GM19452 (cell line): ENCODE results near the gene HOXC5.
"Not testable (repeated sequence)": the region's sequence is repeated elsewhere in the genome, so short reads cannot be mapped to it uniquely, and the experiment has no call there.

ENCODE experiments used
- ATAC-seq: cut with Tn5 transposase; IDR thresholded peaks from one replicate; pipeline ENCODE4 v1.9.1; 2021; ENCODE audit not compliant: unreplicated experiment

The HOXC5 gene

GRCh38 chr12:54060174-54060974 is 27.5 kb downstream of the HOXC5 start:
- ATAC-seq: no peak

- ATAC-seq: no peak
These were observed 28.3 kb downstream of the HOXC5 start for GRCh38 chr12:54060975-54061778.

DNA sequence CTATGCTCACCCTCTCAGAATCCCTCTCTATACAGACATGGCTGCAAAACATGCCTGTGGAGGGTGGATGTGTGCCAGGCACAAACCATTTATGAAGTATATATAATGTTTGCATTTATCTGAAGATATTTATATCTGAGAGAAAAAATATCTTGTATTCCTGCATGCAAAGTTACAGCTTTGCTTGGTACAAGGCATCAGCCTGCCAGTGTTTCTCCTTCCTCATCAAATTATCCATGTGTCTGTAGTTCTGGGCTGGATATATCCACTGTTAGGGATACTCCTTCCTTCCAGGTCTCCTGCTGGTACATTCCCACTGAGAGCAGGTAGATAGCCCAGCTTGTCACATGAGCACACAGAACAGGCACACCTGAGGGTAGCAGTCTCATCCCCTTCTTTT is 32.8 kb downstream of the HOXC5 start:
- ATAC-seq: no peak

DNA sequence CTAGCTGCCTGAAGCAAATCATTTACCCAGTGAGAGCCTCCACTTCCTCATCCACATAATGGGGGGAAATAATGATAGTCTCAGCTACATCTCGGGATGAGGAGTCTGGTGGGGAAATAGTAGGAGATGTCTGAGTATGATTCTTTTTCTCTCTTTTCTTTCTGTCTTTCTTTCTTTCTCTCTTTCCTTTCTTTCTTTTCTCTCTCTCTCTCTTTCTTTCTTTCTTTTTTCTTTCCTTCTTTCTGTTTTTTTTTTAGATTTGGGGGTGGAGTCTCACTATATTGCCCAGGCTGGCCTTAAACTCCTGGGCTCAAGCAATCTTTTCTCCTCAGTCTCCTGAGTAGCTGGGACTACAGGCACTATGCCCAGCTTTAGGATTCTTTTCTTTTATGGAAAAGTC is 33.6 kb downstream of the HOXC5 start:
- ATAC-seq: no peak

GRCh38 chr12:54068418-54069070 is 35.7 kb downstream of the HOXC5 start:
- no peak for ATAC-seq

DNA sequence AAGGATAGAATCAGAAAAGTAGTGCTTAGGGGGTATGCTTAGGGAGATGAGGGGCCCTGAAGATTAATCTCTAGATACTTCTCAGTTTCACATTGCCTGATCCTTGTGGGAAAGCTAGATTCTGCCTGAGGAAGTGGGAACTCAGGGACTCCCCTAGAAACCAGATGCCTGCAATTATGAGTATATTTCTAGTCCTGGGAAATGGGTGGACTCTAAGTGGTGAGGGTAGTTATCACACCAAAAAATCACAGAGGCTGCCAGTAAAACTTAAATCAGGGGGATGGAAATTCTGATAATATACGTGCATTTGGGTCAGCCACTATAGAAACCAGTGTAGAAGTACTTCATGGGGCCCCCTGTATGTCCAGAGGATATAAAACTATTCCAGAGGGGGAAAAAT is 39.1 kb downstream of the HOXC5 start:
- ATAC-seq: no peak

- no peak for ATAC-seq
These were observed 41.5 kb downstream of the HOXC5 start for GRCh38 chr12:54074308-54074707.

DNA sequence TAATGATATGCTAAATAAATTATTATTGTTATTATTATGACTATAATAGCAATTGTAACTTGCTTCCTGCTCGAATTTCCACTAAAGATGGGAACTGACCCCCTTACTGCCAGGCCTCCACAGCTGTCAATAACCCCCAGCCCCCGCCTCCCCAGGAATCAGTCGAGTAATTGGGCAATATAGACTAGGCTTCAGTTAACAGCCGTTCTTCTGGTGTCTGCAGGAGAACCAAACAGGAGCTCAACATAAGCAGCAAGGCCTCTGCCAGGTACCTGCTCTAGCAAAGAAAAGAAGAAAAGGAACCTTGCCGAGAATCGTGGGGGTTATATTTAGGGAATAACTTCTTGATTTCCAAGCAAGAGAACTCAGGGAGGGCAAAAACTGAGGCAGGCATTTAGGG is 42.6 kb downstream of the HOXC5 start:
- no peak for ATAC-seq

DNA sequence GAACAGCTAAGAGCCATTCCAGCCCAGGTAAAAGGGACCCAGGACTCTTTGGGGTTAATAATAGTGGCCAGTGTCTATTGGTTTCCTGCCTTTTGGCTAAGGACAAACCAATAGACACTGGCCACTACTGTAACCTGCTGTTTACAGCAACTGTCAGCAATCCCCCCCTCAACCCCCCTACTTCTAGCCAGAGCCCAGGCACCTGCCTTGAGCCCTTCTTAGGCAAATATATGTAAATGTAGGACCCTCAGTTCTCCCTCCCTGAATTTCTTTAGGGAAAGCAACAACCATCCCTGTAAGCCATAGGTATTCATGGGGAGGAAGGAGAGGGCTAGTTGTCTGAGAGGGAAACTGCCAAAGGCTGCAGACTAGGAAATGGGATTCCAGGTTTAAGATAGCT is 43.1 kb downstream of the HOXC5 start:
- no peak for ATAC-seq

DNA sequence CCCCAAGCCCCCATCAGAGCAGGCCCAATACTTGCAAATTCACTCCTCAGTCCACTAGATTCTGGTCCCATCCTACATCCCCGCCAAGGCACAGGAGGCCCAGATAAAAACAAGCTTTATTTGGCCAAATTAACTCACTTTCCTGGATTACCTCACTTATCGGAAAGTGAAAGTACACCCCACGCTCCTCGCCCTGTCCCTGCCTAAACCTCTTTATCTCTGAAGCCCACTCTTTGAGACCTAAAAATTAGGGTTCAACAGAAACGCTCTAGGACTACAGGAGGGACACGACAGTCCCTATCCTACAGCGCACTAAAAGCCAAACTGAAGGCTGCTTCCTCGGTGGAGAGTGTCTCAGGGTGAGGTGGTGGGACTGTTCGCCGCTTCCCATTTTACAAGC is 45.0 kb downstream of the HOXC5 start:
- not testable (repeated sequence) for ATAC-seq

- not testable (repeated sequence) for ATAC-seq
These were observed 46.3 kb downstream of the HOXC5 start for GRCh38 chr12:54079115-54079514.

DNA sequence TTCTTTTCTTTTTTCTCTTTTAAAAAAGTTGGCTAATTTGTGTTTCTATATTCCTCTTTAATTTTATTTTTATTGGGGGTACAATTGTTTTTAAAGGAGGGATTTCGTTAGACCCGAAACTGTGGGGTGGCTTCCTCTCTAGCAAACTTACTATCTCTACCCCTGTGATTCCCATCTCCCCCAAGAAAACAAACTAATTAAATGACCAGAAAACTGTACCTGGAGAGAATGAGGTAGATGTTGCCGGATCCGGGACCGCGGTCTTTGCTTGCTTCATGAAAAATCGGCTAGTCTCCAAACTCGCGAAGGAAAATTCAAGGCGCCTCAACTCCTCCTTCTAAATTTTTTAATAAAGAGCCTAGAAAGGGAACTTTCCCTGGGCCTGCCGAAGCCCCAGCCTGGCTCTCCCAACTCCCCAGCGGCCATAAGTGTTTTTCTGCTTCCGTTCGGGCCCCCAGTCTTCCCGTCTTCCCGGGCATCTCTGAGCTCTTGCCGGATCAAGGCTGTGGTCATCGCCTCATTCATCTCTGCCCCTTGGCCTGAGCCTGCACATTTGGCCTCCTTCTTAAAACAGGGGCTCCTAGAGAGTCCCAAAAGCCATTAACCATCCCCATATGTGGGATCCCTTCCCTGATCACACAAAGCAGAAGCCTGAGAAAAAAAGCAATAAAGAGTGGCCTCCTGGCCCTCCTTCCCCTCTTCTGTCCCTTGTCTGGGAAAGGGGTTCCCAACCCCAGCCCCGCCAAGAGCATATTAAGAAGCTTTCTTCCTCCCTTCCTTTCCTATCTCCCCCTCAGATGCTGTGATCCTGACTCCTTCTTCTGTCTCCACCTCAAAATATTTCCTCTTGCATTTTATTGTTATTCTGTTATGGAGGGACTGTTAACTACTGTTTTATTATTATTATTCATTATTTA is 47.4 kb downstream of the HOXC5 start:
- ATAC-seq: not testable (repeated sequence)

GRCh38 chr12:54081053-54081514 is 48.2 kb downstream of the HOXC5 start:
- not testable (repeated sequence) for ATAC-seq

- ATAC-seq: not testable (repeated sequence)
These were observed 48.9 kb downstream of the HOXC5 start for GRCh38 chr12:54081581-54082396.

DNA sequence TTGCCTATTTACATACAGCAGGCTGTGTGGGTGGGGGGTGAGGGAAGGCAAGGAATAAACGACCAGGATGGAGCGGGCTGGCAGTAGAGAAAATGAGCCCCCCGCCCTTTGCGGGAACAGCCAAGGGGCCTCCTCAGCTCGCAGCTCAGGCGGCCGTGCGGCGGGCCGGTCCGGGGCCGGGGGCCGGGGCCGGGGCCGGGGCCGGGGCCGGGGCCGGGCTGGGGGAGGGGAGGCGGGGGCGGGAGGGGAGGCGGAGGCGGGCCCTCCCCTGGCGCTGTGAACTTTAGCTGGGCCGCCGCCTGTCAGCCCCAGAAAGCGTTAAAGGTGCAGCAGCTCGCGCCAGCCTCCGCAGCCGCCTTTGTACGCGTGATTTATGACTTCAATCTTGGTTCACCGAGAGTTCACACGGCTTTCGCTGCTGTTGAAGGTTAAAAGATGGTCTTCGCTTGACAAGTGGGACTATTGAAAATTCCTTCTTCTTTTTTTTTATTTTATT is 49.6 kb downstream of the HOXC5 start:
- no peak for ATAC-seq
